Cardiac muscle cell (in vitro differentiated cells and primary cell): ENCODE data around the gene MED12L. TPM values are rescaled to one million over a fixed set of nuclear protein-coding genes. Genes with fewer than 3 reads are reported as not detected.

Experiments used
- DNase-seq, 2 donors: peaks; one replicate each; pipeline versions ENCODE4 v3.0.0 to v3.0.0-alpha.2; 2010 to 2017; ENCODE audit warnings: low read depth in 1 of 2, low spot score in 1 of 2
- H3K27ac ChIP-seq: fragments of 200-600 bp; sonication (generic); 2 replicates; pipeline ENCODE4 v1.5.1; 2016
- H3K27me3 ChIP-seq: fragments of 200-600 bp; sonication (generic); 2 replicates; pipeline ENCODE4 v1.6.0; 2016; ENCODE audit warnings: control low read depth
- H3K36me3 ChIP-seq: fragments of 200-600 bp; sonication (generic); 2 replicates; pipeline ENCODE4 v1.5.1; 2016; ENCODE audit warnings: control low read depth
- H3K4me1 ChIP-seq: fragments of 200-600 bp; sonication (generic); 2 replicates; pipeline ENCODE4 v1.8.1; 2017; ENCODE audit warnings: low read depth, mild to moderate bottlenecking, mixed run types
- H3K4me3 ChIP-seq: fragments of 200-600 bp; sonication (generic); 2 replicates; pipeline ENCODE4 v1.5.1; 2016; ENCODE audit warnings: mild to moderate bottlenecking
- H3K9me3 ChIP-seq: fragments of 200-600 bp; sonication (generic); 2 replicates; pipeline ENCODE4 v1.5.1; 2017; ENCODE audit warnings: low read depth, mild to moderate bottlenecking, control low read depth
- polyA plus RNA-seq: library from polyadenylated mRNA; unstranded; fragments of >200 nt; fragmentation: Nextera tagmentation; extraction: Ambion mirVana; gene quantifications from 2 replicates; pipeline ENCODE4 v1.2.1, GENCODE V29; 2016
- total RNA-seq: library from RNA; depleted of rRNA; stranded (reverse); fragments of >200 nt; gene quantifications from 2 replicates; pipeline ENCODE4 v1.2.3, GENCODE V29; 2016
- TF ChIP-seq, protein P1 (sequence below): IDR thresholded peaks from 2 replicates; pipeline ENCODE4 v1.5.1; 2012; ENCODE audit warnings: low read depth, mild to moderate bottlenecking, low read length

Gene MED12L
- total and polyA plus RNA-seq, 2 experiments from 2014 or later: 1.9 to 6.9 TPM

- no peaks in the 10 kb centered on the region for H3K9me3 ChIP-seq
- no peak overlapping the region for H3K4me3 ChIP-seq
- no peaks in the 10 kb centered on the region for H3K4me1 ChIP-seq
- H3K27me3 ChIP-seq: no peaks in the 10 kb centered on the region
- DNase-seq: no peak
- TF ChIP-seq, protein P1, sequence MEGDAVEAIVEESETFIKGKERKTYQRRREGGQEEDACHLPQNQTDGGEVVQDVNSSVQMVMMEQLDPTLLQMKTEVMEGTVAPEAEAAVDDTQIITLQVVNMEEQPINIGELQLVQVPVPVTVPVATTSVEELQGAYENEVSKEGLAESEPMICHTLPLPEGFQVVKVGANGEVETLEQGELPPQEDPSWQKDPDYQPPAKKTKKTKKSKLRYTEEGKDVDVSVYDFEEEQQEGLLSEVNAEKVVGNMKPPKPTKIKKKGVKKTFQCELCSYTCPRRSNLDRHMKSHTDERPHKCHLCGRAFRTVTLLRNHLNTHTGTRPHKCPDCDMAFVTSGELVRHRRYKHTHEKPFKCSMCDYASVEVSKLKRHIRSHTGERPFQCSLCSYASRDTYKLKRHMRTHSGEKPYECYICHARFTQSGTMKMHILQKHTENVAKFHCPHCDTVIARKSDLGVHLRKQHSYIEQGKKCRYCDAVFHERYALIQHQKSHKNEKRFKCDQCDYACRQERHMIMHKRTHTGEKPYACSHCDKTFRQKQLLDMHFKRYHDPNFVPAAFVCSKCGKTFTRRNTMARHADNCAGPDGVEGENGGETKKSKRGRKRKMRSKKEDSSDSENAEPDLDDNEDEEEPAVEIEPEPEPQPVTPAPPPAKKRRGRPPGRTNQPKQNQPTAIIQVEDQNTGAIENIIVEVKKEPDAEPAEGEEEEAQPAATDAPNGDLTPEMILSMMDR: no peak
- H3K27ac ChIP-seq: no peak overlapping the region
- H3K36me3 ChIP-seq: no peaks in the 10 kb centered on the region
Observed at GRCh38 chr3:151119188-151119587, 33.7 kb downstream of the MED12L start.

- Histone ChIP-seq H3K27me3 (no peaks in the 10 kb centered on the region), H3K4me1 (no peaks in the 10 kb centered on the region), H3K27ac (no peak overlapping the region), H3K4me3 (no peak overlapping the region), H3K36me3 (no peaks in the 10 kb centered on the region), H3K9me3 (no peaks in the 10 kb centered on the region)
- DNase-seq: no peak
- TF ChIP-seq, protein P1: no peak
Observed at GRCh38 chr3:151120409-151120808, 34.9 kb downstream of the MED12L start.

DNA sequence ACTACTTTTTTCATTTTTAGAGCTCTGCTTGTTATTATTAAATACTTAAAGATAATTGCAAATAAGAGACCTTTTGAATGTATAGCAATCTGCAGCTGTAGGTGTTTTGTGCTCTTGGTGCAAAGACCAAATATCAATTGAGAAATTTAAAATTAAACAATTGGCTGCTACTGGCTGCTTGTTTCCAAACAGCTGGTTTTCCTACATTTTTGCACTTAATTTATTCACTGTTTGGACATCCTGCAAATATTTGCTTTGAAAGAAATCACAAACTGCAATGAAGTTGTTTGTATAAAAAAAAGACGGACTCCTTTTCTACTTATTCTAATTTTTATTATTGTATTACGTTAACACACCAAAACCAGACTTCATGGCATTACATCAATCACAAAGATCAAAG, 35.6 kb downstream of the MED12L start:
- Histone ChIP-seq H3K4me1 (no peaks in the 10 kb centered on the region), H3K27me3 (no peaks in the 10 kb centered on the region), H3K9me3 (no peaks in the 10 kb centered on the region), H3K36me3 (no peaks in the 10 kb centered on the region), H3K4me3 (no peak overlapping the region), H3K27ac (no peak overlapping the region)
- no peak for DNase-seq
- TF ChIP-seq, protein P1: no peak

GRCh38 chr3:151123827-151124226, 38.4 kb downstream of the MED12L start:
- Histone ChIP-seq H3K36me3 (peaks cover 2% of the 10 kb centered on the region), H3K4me1 (no peaks in the 10 kb centered on the region), H3K9me3 (no peaks in the 10 kb centered on the region), H3K27ac (no peak overlapping the region), H3K27me3 (no peaks in the 10 kb centered on the region), H3K4me3 (no peak overlapping the region)
- TF ChIP-seq, protein P1: no peak
- DNase-seq: no peak

GRCh38 chr3:151124476-151124875, 39.0 kb downstream of the MED12L start:
- TF ChIP-seq, protein P1: no peak
- Histone ChIP-seq H3K9me3 (no peaks in the 10 kb centered on the region), H3K27me3 (no peaks in the 10 kb centered on the region), H3K4me3 (no peak overlapping the region), H3K4me1 (no peaks in the 10 kb centered on the region), H3K27ac (no peak overlapping the region), H3K36me3 (peaks cover 2% of the 10 kb centered on the region)
- no peak for DNase-seq

DNA sequence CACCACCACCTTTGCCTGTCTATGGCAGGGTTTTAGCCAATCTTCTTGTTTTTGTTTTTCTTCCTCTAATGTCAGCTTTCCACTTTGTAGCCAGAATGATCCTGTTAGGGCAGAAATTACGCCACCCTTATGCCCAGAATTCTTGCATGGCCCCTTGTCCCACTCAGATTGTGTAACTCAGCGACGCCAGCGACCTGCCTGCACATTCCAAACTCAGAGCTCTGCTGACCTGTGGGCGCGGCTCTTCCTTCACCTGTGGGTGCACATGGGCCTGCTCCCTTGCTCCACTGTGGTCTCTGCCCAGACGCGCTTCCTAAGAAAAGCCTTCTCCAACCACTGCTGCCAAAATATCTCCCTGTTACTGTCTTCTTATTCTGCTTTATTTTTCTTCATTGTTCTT, 45.0 kb downstream of the MED12L start:
- Histone ChIP-seq H3K4me3 (no peak overlapping the region), H3K9me3 (no peaks in the 10 kb centered on the region), H3K27ac (no peak overlapping the region), H3K27me3 (no peaks in the 10 kb centered on the region), H3K4me1 (no peaks in the 10 kb centered on the region), H3K36me3 (peaks cover 2% of the 10 kb centered on the region)
- TF ChIP-seq, protein P1: no peak
- DNase-seq: no peak
